Neutrophil (primary cell): ENCODE data around the gene NPR1.

Experiments
- H3K27ac ChIP-seq: fragments of 200-600 bp; sonication (generic); 2 replicates; pipeline ENCODE4 v1.5.1; 2016; ENCODE audit warnings: mild to moderate bottlenecking, moderate library complexity
- H3K27me3 ChIP-seq: fragments of 200-600 bp; sonication (generic); 2 replicates; pipeline ENCODE4 v1.6.0; 2016; ENCODE audit warnings: mild to moderate bottlenecking
- H3K36me3 ChIP-seq: fragments of 200-600 bp; sonication (generic); 2 replicates; pipeline ENCODE4 v1.5.1; 2017
- H3K4me1 ChIP-seq, 2 experiments: fragments of 200-600 bp in 1 of 2; sonication (generic) in 1 of 2; 1 replicate in 1 of 2; 2 replicates in 1 of 2; pipeline versions ENCODE4 v1.5.1 to v1.6.1; 2013 to 2016; ENCODE audit warnings: low read depth in 1 of 2, low read length in 1 of 2, mild to moderate bottlenecking in 1 of 2, moderate library complexity in 1 of 2; ENCODE audit not compliant: control insufficient read depth in 1 of 2, insufficient read depth in 1 of 2
- H3K4me3 ChIP-seq, 2 experiments: fragments of 200-600 bp in 1 of 2; sonication (generic) in 1 of 2; 1 replicate in 1 of 2; 2 replicates in 1 of 2; pipeline ENCODE4 v1.5.1; 2013 to 2016; ENCODE audit warnings: low read depth in 1 of 2, low read length in 1 of 2, mild to moderate bottlenecking in 1 of 2, moderate library complexity in 1 of 2
- H3K9me3 ChIP-seq: fragments of 200-600 bp; sonication (generic); 2 replicates; pipeline ENCODE4 v1.5.1; 2016
- TF ChIP-seq, protein P1 (sequence below): fragments of 200-600 bp; sonication (generic); IDR thresholded peaks from 2 replicates; pipeline ENCODE4 v1.5.1; 2016; ENCODE audit warnings: antibody characterized with exemption

The NPR1 gene

DNA sequence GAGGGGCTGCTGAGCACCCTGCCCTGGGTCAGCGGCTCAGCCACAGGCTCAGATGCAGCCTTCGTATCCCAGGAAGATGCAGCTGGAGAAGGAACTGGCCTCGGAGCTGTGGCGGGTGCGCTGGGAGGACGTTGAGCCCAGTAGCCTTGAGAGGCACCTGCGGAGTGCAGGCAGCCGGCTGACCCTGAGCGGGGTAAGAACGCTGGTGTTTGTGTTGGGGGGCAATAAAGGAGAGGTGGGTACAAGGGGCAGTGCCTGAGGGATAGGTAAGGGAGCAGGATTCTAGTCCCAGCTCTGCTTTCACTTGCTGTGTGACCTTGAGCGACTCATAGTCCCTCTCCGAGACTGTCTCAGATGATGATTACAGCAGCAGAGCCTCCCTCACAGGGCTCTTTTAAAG is 6.4 kb downstream of the NPR1 start:
- TF ChIP-seq, protein P1, sequence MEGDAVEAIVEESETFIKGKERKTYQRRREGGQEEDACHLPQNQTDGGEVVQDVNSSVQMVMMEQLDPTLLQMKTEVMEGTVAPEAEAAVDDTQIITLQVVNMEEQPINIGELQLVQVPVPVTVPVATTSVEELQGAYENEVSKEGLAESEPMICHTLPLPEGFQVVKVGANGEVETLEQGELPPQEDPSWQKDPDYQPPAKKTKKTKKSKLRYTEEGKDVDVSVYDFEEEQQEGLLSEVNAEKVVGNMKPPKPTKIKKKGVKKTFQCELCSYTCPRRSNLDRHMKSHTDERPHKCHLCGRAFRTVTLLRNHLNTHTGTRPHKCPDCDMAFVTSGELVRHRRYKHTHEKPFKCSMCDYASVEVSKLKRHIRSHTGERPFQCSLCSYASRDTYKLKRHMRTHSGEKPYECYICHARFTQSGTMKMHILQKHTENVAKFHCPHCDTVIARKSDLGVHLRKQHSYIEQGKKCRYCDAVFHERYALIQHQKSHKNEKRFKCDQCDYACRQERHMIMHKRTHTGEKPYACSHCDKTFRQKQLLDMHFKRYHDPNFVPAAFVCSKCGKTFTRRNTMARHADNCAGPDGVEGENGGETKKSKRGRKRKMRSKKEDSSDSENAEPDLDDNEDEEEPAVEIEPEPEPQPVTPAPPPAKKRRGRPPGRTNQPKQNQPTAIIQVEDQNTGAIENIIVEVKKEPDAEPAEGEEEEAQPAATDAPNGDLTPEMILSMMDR, result no peak
- H3K4me3 ChIP-seq, result no peak overlapping the region
- peaks cover 47% of the 10 kb centered on the region for H3K27me3 ChIP-seq
- H3K4me1 ChIP-seq, result no peaks in the 10 kb centered on the region
- H3K27ac ChIP-seq, result no peak overlapping the region
- H3K36me3 ChIP-seq, result no peaks in the 10 kb centered on the region
- H3K9me3 ChIP-seq, result no peaks in the 10 kb centered on the region

DNA sequence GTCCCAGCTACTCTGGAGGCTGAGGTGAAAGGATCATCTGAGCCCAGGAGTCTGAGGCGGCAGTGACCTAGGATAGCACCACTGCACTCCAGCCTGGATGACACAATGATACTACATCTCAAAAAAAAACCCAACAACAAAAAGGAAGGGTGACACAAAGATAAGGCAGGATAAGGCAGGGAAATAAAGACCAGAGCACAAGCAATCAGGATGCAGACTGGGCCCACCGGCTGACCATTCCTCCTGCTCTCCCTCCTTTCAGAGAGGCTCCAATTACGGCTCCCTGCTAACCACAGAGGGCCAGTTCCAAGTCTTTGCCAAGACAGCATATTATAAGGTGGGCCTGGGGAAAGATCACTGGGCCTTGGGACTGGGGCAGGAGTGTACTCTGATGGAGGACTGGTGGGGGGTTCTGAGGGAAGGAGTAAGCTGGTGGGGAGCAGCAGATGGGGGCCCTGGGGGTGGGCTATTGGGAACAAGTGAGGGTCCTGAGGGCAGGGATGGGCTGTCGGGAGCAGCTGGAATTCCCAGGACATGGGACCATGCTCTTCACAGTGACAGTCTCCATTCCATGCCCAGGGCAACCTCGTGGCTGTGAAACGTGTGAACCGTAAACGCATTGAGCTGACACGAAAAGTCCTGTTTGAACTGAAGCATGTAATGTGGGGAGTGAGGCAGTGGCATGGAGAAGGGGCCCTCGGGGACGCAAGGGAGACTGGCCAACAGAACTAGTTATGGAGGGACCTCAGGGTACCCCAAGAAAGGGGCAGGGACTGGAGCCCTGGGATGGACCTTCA is 7.3 kb downstream of the NPR1 start:
- H3K27ac ChIP-seq, result no peak overlapping the region
- no peaks in the 10 kb centered on the region for H3K9me3 ChIP-seq
- no peaks in the 10 kb centered on the region for H3K4me1 ChIP-seq
- no peak overlapping the region for H3K4me3 ChIP-seq
- H3K27me3 ChIP-seq, result peaks cover 38% of the 10 kb centered on the region
- TF ChIP-seq, protein P1, result no peak
- H3K36me3 ChIP-seq, result no peaks in the 10 kb centered on the region

DNA sequence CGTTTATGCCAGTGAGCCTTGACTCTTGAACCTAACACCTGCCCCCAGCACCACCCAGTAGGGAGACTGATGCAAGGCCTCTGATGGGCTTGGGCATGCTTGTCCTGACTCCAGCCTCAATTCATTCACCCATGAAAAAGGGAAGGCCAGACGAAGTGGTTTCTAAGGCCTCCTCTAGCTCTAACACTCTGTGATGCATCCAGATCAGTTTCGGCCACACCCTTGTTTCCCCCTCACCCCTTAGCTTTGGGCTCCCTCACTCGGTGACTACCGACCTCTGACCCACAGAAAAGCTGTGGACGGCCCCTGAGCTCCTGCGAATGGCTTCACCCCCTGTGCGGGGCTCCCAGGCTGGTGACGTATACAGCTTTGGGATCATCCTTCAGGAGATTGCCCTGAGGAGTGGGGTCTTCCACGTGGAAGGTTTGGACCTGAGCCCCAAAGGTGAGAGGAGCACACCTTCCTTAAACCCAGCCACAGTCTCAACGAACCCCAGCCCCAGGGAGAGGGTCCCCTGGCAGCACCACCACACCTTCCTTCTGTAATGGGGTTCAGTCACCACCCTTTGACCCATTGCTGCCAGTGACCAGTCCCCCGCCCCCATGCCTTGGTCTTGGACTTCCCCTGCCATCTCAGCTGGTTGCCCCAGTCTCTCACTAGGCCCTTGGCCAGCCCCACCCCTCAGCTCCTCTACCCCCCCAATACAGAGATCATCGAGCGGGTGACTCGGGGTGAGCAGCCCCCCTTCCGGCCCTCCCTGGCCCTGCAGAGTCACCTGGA is 9.0 kb downstream of the NPR1 start:
- Histone ChIP-seq H3K27ac (no peak overlapping the region), H3K9me3 (no peaks in the 10 kb centered on the region), H3K27me3 (peaks cover 20% of the 10 kb centered on the region), H3K36me3 (no peaks in the 10 kb centered on the region), H3K4me3 (no peak overlapping the region), H3K4me1 (no peaks in the 10 kb centered on the region)
- TF ChIP-seq, protein P1, result no peak

DNA sequence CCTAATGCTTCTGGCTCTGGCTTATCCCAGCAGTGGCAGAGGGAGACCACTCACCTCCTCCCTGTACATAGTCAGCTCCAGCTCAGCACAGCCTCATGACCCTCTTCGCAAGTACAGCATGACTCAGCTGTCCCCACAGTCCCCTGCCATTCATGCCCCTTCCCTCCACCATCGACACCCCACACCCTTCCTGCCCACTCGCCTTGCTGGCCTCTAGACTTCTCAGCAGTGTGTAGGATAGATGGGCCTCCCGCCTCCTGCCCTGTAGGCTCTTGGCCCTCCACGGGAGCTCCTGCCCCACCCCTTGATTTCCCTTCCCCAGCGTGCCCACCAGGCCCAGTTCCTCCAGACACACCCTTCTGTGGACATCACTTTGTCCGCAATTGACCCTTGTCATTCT is 9.8 kb downstream of the NPR1 start:
- no peaks in the 10 kb centered on the region for H3K9me3 ChIP-seq
- H3K27ac ChIP-seq, result no peak overlapping the region
- peaks cover 15% of the 10 kb centered on the region for H3K27me3 ChIP-seq
- no peaks in the 10 kb centered on the region for H3K4me1 ChIP-seq
- TF ChIP-seq, protein P1, result no peak
- no peak overlapping the region for H3K4me3 ChIP-seq
- no peaks in the 10 kb centered on the region for H3K36me3 ChIP-seq

DNA sequence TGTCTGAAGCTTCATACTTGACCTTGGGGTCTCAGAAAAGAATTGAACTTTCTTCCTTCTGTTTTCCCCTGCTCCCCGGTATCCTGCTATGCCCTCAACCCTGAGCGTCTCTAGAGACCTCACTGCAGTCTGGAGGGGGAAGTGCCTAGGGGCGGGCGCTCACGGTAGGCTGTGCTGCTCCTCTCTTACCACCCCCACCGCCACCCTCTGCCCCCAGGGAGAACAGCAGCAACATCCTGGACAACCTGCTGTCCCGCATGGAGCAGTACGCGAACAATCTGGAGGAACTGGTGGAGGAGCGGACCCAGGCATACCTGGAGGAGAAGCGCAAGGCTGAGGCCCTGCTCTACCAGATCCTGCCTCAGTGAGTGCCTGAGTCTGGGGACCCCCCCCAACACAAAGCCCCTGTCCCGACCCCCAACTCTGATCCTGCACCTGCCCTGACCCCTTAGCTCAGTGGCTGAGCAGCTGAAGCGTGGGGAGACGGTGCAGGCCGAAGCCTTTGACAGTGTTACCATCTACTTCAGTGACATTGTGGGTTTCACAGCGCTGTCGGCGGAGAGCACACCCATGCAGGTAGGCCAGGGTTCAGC is 10.3 kb downstream of the NPR1 start:
- Histone ChIP-seq H3K4me1 (no peaks in the 10 kb centered on the region), H3K27ac (no peak overlapping the region), H3K4me3 (no peak overlapping the region), H3K9me3 (no peaks in the 10 kb centered on the region), H3K36me3 (no peaks in the 10 kb centered on the region), H3K27me3 (peaks cover 11% of the 10 kb centered on the region)
- TF ChIP-seq, protein P1, result no peak
